HG03378 (cell line): Measurements from ENCODE around the gene MYO5A.
A peak's percentile ranks its signal among the peaks of the same experiment; 100 is the strongest.
"Not testable (repeated sequence)": the region's sequence is repeated elsewhere in the genome, so short reads cannot be mapped to it uniquely, and the experiment has no call there.

ENCODE experiments used
- ATAC-seq: cut with Tn5 transposase; IDR thresholded peaks from one replicate; pipeline ENCODE4 v1.9.1; 2021; ENCODE audit warnings: mild to moderate bottlenecking, moderate library complexity; ENCODE audit not compliant: unreplicated experiment

The MYO5A gene

GRCh38 chr15:52528564-52529340 lies at the start of gene MYO5A:
MYO5A (minus strand) TSS chr15:52528880; CDS start chr15:52528806, 74 bp downstream.
- peak; percentile 71 for ATAC-seq

- ATAC-seq, result no peak
These were observed 48.0 kb upstream of the MYO5A start for GRCh38 chr15:52576692-52577091.

GRCh38 chr15:52575573-52575972 lies 46.9 kb upstream of the MYO5A start:
- ATAC-seq, result not testable (repeated sequence)

- ATAC-seq, result no peak
These were observed 46.4 kb upstream of the MYO5A start for GRCh38 chr15:52575072-52575471.

GRCh38 chr15:52574623-52575022 lies 45.9 kb upstream of the MYO5A start:
- ATAC-seq, result not testable (repeated sequence)

GRCh38 chr15:52568601-52569585 lies 40.2 kb upstream of the MYO5A start, which contains the start of gene ARPP19:
ARPP19 (minus strand) TSS chr15:52569030; CDS start chr15:52568892, 138 bp downstream.
- peak; percentile 70 for ATAC-seq

- no peak for ATAC-seq
These were observed 39.4 kb upstream of the MYO5A start for GRCh38 chr15:52567871-52568600.

- no peak for ATAC-seq
These were observed 38.2 kb upstream of the MYO5A start for GRCh38 chr15:52566889-52567288.

- peak; percentile 58 for ATAC-seq
These were observed 37.0 kb upstream of the MYO5A start for GRCh38 chr15:52565417-52566358.

- no peak for ATAC-seq
These were observed 34.9 kb upstream of the MYO5A start for GRCh38 chr15:52563501-52564060.

GRCh38 chr15:52559575-52559974 lies 30.9 kb upstream of the MYO5A start:
- no peak for ATAC-seq

- no peak for ATAC-seq
These were observed 30.3 kb upstream of the MYO5A start for GRCh38 chr15:52559022-52559421.

GRCh38 chr15:52558196-52558595 lies 29.5 kb upstream of the MYO5A start:
- ATAC-seq, result peak; percentile 91

GRCh38 chr15:52557274-52557641 lies 28.6 kb upstream of the MYO5A start:
- ATAC-seq, result no peak

- no peak for ATAC-seq
These were observed 28.0 kb upstream of the MYO5A start for GRCh38 chr15:52556524-52557273.

- ATAC-seq, result no peak
These were observed 23.6 kb upstream of the MYO5A start for GRCh38 chr15:52552303-52552702.

GRCh38 chr15:52551762-52552161 lies 23.1 kb upstream of the MYO5A start:
- ATAC-seq, result no peak

GRCh38 chr15:52551186-52551585 lies 22.5 kb upstream of the MYO5A start:
- not testable (repeated sequence) for ATAC-seq
